AG04450 (cell line): ENCODE results near the gene CYFIP1. TPM values are rescaled to one million over a fixed set of nuclear protein-coding genes. Genes with fewer than 3 reads are reported as not detected.

Experiments used
- CTCF ChIA-PET: fragments of 300-600, 350-600 bp; formaldehyde crosslinking; extraction: SDS; loops from one replicate; lab custom pipeline; 2022; ENCODE audit warnings: antibody characterized with exemption, inconsistent platforms; lab: Charles Lee
- POLR2A ChIA-PET: fragments of 350-600 bp; formaldehyde crosslinking; extraction: SDS; loops from one replicate; lab custom pipeline; 2021; ENCODE audit warnings: antibody characterized with exemption, inconsistent platforms; lab: Yijun Ruan, JAX
- DNase-seq: peaks from one replicate; pipeline ENCODE4 v3.0.0-alpha.2; 2011; ENCODE audit warnings: low read depth, low spot score
- H3K27ac ChIP-seq: one replicate; pipeline ENCODE4 v1.5.1; 2012; ENCODE audit warnings: low read depth, low read length, control low read depth
- H3K27me3 ChIP-seq: one replicate; pipeline ENCODE4 v1.6.0; 2012; ENCODE audit warnings: low read length; ENCODE audit not compliant: control insufficient read depth, insufficient read depth
- H3K4me3 ChIP-seq: 2 replicates; pipeline ENCODE4 v1.5.1; 2011; ENCODE audit warnings: mild to moderate bottlenecking, low read depth, low read length, control low read depth
- H3K9me3 ChIP-seq: 2 replicates; pipeline ENCODE4 v1.5.1; 2012; ENCODE audit warnings: low read length; ENCODE audit not compliant: control insufficient read depth, insufficient read depth
- CTCF ChIP-seq: IDR thresholded peaks from 2 replicates; pipeline ENCODE4 v1.5.1; 2011; ENCODE audit warnings: low read depth, low read length, control low read depth, inconsistent platforms
- polyA plus RNA-seq: library from polyadenylated mRNA; depleted of rRNA; stranded (reverse); fragments of >200 nt; gene quantifications from 2 replicates; pipeline ENCODE4 v1.2.3, GENCODE V29; 2011

CYFIP1 gene
- polyA plus RNA-seq, 1 experiment = 70.9 TPM

DNA sequence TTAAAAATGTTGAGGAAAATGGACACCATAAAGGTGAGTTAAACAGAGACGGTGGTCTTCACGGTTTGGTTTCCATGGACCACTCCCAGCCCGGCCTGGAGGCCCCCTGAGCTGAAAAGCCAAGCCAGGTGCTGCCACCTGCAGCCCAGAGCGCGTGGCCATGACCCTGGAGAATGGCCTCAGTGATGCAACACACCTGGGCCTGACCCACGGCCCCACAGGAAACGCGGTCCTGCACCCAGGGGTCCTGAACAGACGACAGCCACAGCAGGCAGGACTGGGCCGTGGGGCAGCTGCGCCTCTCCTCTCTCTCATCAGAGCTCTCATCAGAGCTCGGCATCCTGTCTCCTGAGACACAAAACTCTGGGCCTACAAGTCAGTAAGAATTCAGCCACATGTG, 77.6 kb downstream of the CYFIP1 start:
- ChIA-PET CTCF (no interaction called here), POLR2A (no interaction called here)
- Histone ChIP-seq H3K4me3 (no peak overlapping the region), H3K27me3 (no peaks in the 10 kb centered on the region), H3K27ac (no peak overlapping the region), H3K9me3 (no peaks in the 10 kb centered on the region)
- no peak for TF ChIP-seq CTCF
- DNase-seq = no peak

DNA sequence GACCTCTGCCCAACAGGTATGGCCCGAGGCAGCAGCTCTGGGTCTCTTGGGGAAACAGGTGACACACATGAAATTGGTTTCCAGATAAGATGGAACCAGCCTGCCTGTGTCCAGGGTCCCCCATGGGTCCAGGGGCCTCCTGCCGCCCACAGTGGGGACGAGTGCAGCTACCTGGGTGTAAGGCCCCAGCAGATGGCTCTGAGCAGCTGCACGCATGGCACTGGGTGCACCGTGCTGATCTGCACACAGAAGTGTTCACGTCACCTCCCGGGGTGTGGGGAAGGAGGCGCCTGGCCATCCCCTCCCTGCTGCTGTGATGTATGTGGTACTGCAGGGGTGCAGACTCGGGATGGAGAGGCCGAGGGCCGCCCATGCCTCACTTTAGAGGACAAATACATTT, 78.1 kb downstream of the CYFIP1 start:
- ChIA-PET CTCF (no interaction called here), POLR2A (no interaction called here)
- no peak for TF ChIP-seq CTCF
- Histone ChIP-seq H3K4me3 (no peak overlapping the region), H3K27me3 (no peaks in the 10 kb centered on the region), H3K27ac (no peak overlapping the region), H3K9me3 (no peaks in the 10 kb centered on the region)
- DNase-seq = no peak

DNA sequence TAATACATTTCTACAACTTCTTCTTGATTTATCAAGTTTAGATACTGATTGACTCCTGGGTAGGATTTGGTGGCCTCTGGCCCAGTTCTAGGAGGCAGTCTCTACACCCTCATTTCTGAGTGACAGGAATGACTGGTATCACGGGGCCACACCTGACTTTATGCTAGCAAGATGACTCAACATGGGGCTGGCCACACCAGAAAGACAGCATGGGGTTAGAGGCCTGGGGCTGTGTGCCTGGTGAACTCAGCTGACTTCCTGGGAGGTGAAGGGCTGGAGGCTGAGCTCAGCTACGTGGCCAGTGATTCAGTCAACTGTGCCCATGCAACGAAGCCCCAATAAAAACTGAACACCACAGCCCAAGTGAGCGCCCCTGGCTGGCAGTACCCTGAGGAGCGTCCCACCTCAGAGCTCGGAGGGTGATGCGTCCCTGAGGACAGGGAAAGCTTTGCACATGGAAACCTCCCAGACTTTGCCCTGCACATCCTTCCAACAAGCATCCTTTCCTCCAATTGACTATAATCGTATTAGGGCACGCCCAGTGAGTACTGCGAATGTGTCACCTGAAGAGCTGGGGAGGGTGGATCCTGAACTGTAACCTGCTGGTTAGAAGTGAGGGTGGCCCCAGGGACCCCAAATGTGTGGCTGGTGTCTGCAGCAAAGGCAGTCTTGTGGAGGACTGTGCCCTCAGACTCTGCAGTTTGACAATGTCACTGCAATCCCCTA, 84.5 kb downstream of the CYFIP1 start:
- POLR2A ChIA-PET = no interaction called here
- CTCF ChIA-PET = interaction anchor here (0.6 kb wide), 1 partner anchor 11 kb away, joined by 5 read pairs; no protein-coding TSS in a partner anchor
- H3K9me3 ChIP-seq = no peaks in the 10 kb centered on the region; the same call in 1 of the 2 replicates
- no peaks in the 10 kb centered on the region for H3K27me3 ChIP-seq
- TF ChIP-seq CTCF = no peak
- no peak overlapping the region for H3K4me3 ChIP-seq
- H3K27ac ChIP-seq = no peak overlapping the region
- DNase-seq = no peak

DNA sequence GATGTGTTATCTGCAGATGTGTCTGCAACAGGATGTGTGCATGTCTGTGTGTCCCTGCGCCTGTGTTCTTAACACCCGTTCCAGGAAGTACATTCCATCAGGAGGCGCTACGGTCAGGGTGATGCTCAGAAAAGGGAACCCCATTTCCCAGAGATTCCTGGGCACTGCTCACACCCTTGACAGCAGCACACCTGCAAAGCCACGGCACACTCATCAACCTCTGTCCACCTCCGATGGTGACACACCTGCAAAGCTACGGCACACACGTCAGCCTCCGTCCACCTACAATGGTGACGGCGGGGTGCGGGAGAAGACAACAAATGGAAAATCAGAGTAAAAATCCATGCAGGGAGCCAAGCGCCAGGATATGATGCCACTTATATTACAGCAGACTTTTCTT, 86.3 kb downstream of the CYFIP1 start:
- DNase-seq = no peak
- H3K27me3 ChIP-seq = no peaks in the 10 kb centered on the region
- no peak for TF ChIP-seq CTCF
- CTCF ChIA-PET = interaction anchor here (0.6 kb wide), 1 partner anchor 35 kb away, joined by 5 read pairs; no protein-coding TSS in a partner anchor
- no peaks in the 10 kb centered on the region; the same call in 1 of the 2 replicates for H3K9me3 ChIP-seq
- H3K27ac ChIP-seq = no peak overlapping the region
- POLR2A ChIA-PET = no interaction called here
- H3K4me3 ChIP-seq = no peak overlapping the region

DNA sequence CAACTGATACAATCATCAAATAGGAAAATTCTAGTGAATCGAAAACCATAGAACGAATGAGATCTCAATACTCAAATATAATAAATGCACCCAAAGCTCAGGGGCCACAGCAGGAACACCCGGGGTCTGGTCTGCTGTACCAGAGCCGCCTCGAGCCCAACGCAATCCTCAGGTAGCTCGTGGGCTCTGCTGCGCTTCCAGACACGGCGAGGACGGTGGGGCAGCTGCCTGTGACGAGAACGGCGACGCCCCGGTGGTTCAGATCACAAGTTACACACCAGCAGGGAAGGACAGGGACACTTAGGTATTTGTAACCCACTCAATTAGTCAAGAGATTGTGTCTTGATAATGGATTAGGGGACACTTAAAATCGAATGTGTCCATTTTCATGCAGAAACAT, 87.1 kb downstream of the CYFIP1 start:
- Histone ChIP-seq H3K27ac (no peak overlapping the region), H3K4me3 (no peak overlapping the region), H3K9me3 (no peaks in the 10 kb centered on the region; the same call in 1 of the 2 replicates), H3K27me3 (no peaks in the 10 kb centered on the region)
- POLR2A ChIA-PET = no interaction called here
- CTCF ChIA-PET = no interaction called here
- TF ChIP-seq CTCF = no peak
- DNase-seq = no peak
